ENCODE results near the gene EED. TPM values are rescaled to one million over a fixed set of nuclear protein-coding genes. Genes with fewer than 3 reads are reported as not detected.
A peak's percentile ranks its signal among the peaks of the same experiment; 100 is the strongest.
"Not testable (repeated sequence)": the region's sequence is repeated elsewhere in the genome, so short reads cannot be mapped to it uniquely, and the experiment has no call there.

EED gene
- polyA plus RNA-seq, 1 donor from 2014 or later, result 40.1 TPM

DNA sequence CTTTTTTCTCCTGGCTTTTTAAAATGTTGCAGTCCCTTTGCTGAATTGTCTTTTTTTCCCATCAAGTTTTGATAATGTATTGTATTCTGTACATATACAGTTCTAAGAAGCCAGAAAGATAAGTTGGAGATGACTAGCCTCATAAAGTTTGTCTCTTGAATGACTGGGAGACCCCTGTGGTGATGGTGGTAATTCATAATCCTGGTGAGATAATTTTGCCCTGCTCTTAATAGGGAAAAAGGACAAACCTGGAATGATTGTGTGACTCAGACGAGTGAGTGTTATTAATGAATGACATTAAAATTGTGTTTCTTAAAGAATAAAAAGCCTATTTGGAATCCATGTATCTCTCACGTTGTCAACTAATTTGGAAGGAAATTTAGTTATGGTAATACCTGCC, 58.7 kb downstream of the EED start:
- H3K27ac ChIP-seq (ENCODE audit: low read length), result no peak overlapping the region
- no peaks in the 10 kb centered on the region for H3K9me3 ChIP-seq (ENCODE audit: low read length)
- no peaks in the 10 kb centered on the region for H3K27me3 ChIP-seq (ENCODE audit: insufficient read depth, low read depth, low read length)
- H3F3A ChIP-seq (ENCODE audit: insufficient read depth, low read length, poor library complexity, severe bottlenecking), result no peaks in the 10 kb centered on the region
- TF ChIP-seq RAD21 (conservative IDR thresholded peaks at IDR 0.05) (no peak), POLR2AphosphoS5 (IDR thresholded peaks at IDR 0.05) (no peak), MXI1 (conservative IDR thresholded peaks at IDR 0.05; ENCODE audit: poor library complexity, severe bottlenecking) (no peak), SMC3 (conservative IDR thresholded peaks at IDR 0.05; ENCODE audit: poor library complexity) (no peak), EP300 (conservative IDR thresholded peaks at IDR 0.05; ENCODE audit: poor library complexity, severe bottlenecking) (no peak), EZH2 (IDR thresholded peaks at IDR 0.05; ENCODE audit: borderline replicate concordance, insufficient read depth, low read length, poor library complexity, severe bottlenecking) (no peak), TAF1 (IDR thresholded peaks at IDR 0.05; ENCODE audit: low read depth) (no peak)
- TF ChIP-seq, protein P1, sequence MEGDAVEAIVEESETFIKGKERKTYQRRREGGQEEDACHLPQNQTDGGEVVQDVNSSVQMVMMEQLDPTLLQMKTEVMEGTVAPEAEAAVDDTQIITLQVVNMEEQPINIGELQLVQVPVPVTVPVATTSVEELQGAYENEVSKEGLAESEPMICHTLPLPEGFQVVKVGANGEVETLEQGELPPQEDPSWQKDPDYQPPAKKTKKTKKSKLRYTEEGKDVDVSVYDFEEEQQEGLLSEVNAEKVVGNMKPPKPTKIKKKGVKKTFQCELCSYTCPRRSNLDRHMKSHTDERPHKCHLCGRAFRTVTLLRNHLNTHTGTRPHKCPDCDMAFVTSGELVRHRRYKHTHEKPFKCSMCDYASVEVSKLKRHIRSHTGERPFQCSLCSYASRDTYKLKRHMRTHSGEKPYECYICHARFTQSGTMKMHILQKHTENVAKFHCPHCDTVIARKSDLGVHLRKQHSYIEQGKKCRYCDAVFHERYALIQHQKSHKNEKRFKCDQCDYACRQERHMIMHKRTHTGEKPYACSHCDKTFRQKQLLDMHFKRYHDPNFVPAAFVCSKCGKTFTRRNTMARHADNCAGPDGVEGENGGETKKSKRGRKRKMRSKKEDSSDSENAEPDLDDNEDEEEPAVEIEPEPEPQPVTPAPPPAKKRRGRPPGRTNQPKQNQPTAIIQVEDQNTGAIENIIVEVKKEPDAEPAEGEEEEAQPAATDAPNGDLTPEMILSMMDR (IDR thresholded peaks at IDR 0.05; ENCODE audit: poor library complexity, severe bottlenecking), result no peak
- no peak overlapping the region for H2AFZ ChIP-seq (ENCODE audit: low read depth, low read length)
- H4K20me1 ChIP-seq (ENCODE audit: insufficient read depth), result no peaks in the 10 kb centered on the region
- H3K4me2 ChIP-seq (ENCODE audit: low read length), result peak overlapping the region; percentile 79
- H3K36me3 ChIP-seq (ENCODE audit: insufficient read depth, low read length), result no peaks in the 10 kb centered on the region
- peak overlapping the region; percentile 77 for H3K4me3 ChIP-seq (ENCODE audit: low read length)
- H3K79me2 ChIP-seq (replicated peaks; ENCODE audit: insufficient read depth, low read length), result peaks cover 30% of the 10 kb centered on the region
- H3K9ac ChIP-seq (ENCODE audit: low read length), result peak overlapping the region; percentile 75
- H3K9me2 ChIP-seq (ENCODE audit: insufficient read depth, low read length), result no peaks in the 10 kb centered on the region

DNA sequence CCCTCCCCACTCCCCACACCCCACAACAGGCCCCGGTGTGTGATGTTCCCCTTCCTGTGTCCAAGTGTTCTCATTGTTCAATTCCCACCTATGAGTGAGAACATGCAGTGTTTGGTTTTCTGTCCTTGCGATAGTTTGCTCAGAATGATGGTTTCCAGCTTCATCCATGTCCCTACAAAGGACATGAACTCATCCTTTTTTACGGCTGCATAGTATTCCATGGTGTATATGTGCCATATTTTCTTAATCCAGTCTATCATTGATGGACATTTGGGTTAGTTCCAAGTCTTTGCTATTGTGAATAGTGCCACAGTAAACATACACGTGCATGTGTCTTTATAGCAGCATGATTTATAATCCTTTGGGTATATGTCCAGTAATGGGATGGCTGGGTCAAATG, 64.2 kb downstream of the EED start:
- H3K79me2 ChIP-seq (replicated peaks; ENCODE audit: insufficient read depth, low read length), result peaks cover 13% of the 10 kb centered on the region
- H3K4me3 ChIP-seq (ENCODE audit: low read length); H3K9me2 ChIP-seq (ENCODE audit: insufficient read depth, low read length); H3K36me3 ChIP-seq (ENCODE audit: insufficient read depth, low read length); H3K9ac ChIP-seq (ENCODE audit: low read length); H3K27me3 ChIP-seq (ENCODE audit: insufficient read depth, low read depth, low read length); H3K9me3 ChIP-seq (ENCODE audit: low read length); H4K20me1 ChIP-seq (ENCODE audit: insufficient read depth); H3K27ac ChIP-seq (ENCODE audit: low read length); H2AFZ ChIP-seq (ENCODE audit: low read depth, low read length); H3K4me2 ChIP-seq (ENCODE audit: low read length); H3F3A ChIP-seq (ENCODE audit: insufficient read depth, low read length, poor library complexity, severe bottlenecking): not testable (repeated sequence)

- Histone ChIP-seq H3K4me3 (ENCODE audit: low read length) (no peak overlapping the region), H3K9ac (ENCODE audit: low read length) (no peak overlapping the region), H3K27ac (ENCODE audit: low read length) (no peak overlapping the region), H3F3A (ENCODE audit: insufficient read depth, low read length, poor library complexity, severe bottlenecking) (no peaks in the 10 kb centered on the region), H3K36me3 (ENCODE audit: insufficient read depth, low read length) (no peaks in the 10 kb centered on the region), H3K9me2 (ENCODE audit: insufficient read depth, low read length) (no peaks in the 10 kb centered on the region), H3K4me2 (ENCODE audit: low read length) (no peak overlapping the region), H2AFZ (ENCODE audit: low read depth, low read length) (no peak overlapping the region), H3K9me3 (ENCODE audit: low read length) (no peaks in the 10 kb centered on the region), H3K27me3 (ENCODE audit: insufficient read depth, low read depth, low read length) (no peaks in the 10 kb centered on the region), H3K79me2 (replicated peaks; ENCODE audit: insufficient read depth, low read length) (no peaks in the 10 kb centered on the region), H4K20me1 (ENCODE audit: insufficient read depth) (no peaks in the 10 kb centered on the region)
- TF ChIP-seq, protein P1 (IDR thresholded peaks at IDR 0.05; ENCODE audit: poor library complexity, severe bottlenecking), result no peak
- TF ChIP-seq POLR2AphosphoS5 (IDR thresholded peaks at IDR 0.05), result no peak
- TF ChIP-seq TAF1 (IDR thresholded peaks at IDR 0.05; ENCODE audit: low read depth), result no peak
- TF ChIP-seq RAD21 (conservative IDR thresholded peaks at IDR 0.05), result no peak
- TF ChIP-seq, protein P2, sequence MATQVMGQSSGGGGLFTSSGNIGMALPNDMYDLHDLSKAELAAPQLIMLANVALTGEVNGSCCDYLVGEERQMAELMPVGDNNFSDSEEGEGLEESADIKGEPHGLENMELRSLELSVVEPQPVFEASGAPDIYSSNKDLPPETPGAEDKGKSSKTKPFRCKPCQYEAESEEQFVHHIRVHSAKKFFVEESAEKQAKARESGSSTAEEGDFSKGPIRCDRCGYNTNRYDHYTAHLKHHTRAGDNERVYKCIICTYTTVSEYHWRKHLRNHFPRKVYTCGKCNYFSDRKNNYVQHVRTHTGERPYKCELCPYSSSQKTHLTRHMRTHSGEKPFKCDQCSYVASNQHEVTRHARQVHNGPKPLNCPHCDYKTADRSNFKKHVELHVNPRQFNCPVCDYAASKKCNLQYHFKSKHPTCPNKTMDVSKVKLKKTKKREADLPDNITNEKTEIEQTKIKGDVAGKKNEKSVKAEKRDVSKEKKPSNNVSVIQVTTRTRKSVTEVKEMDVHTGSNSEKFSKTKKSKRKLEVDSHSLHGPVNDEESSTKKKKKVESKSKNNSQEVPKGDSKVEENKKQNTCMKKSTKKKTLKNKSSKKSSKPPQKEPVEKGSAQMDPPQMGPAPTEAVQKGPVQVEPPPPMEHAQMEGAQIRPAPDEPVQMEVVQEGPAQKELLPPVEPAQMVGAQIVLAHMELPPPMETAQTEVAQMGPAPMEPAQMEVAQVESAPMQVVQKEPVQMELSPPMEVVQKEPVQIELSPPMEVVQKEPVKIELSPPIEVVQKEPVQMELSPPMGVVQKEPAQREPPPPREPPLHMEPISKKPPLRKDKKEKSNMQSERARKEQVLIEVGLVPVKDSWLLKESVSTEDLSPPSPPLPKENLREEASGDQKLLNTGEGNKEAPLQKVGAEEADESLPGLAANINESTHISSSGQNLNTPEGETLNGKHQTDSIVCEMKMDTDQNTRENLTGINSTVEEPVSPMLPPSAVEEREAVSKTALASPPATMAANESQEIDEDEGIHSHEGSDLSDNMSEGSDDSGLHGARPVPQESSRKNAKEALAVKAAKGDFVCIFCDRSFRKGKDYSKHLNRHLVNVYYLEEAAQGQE (IDR thresholded peaks at IDR 0.05; ENCODE audit: borderline replicate concordance), result no peak
- TF ChIP-seq EZH2 (IDR thresholded peaks at IDR 0.05; ENCODE audit: borderline replicate concordance, insufficient read depth, low read length, poor library complexity, severe bottlenecking), result no peak
- TF ChIP-seq SMC3 (conservative IDR thresholded peaks at IDR 0.05; ENCODE audit: poor library complexity), result no peak
- no peak for TF ChIP-seq MXI1 (conservative IDR thresholded peaks at IDR 0.05; ENCODE audit: poor library complexity, severe bottlenecking)
- TF ChIP-seq EP300 (conservative IDR thresholded peaks at IDR 0.05; ENCODE audit: poor library complexity, severe bottlenecking), result no peak
These were observed 69.2 kb downstream of the EED start for GRCh38 chr11:86313793-86314192.
